Right lobe of liver (tissue), 6 donors: ENCODE measurements around the gene SFN. TPM values are rescaled to one million over a fixed set of nuclear protein-coding genes. Genes with fewer than 3 reads are reported as not detected.

ENCODE experiments used
- ATAC-seq, 4 donors: fragments of 200-7000 bp; cut with Tn5 transposase; one replicate each; pipeline ENCODE4 v1.9.1; 2020; ENCODE audit warnings: mild to moderate bottlenecking in 4 of 4, moderate library complexity in 4 of 4
- DNase-seq, 3 donors: peaks; one replicate each; pipeline ENCODE4 v3.0.0-alpha.2; 2020
- H3K27ac ChIP-seq, 3 donors: fragments of 200-600 bp; one replicate each; pipeline ENCODE4 v1.8.0; 2022
- H3K27me3 ChIP-seq, 2 donors: fragments of 200-600 bp; one replicate each; pipeline ENCODE4 v1.8.0; 2022
- H3K36me3 ChIP-seq, 4 donors: fragments of 200-600 bp; sonication (generic) in 1 of 4; one replicate each; pipeline versions ENCODE4 v1.5.1 to v1.8.0; 2017 to 2022; ENCODE audit warnings: control low read depth in 1 of 4
- H3K4me1 ChIP-seq, 4 donors: fragments of 200-600 bp; sonication (generic) in 1 of 4; one replicate each; pipeline versions ENCODE4 v1.5.1 to v1.8.0; 2017 to 2022; ENCODE audit warnings: control low read depth in 1 of 4
- H3K4me3 ChIP-seq, 3 donors: fragments of 200-600 bp; one replicate each; pipeline ENCODE4 v1.8.0; 2022
- H3K9me3 ChIP-seq, 4 donors: fragments of 200-600 bp; sonication (generic) in 1 of 4; one replicate each; pipeline versions ENCODE4 v1.5.1 to v1.8.0; 2017 to 2022; ENCODE audit warnings: control low read depth in 1 of 4
- POLR2A ChIP-seq: fragments of 450-650 bp; IDR thresholded peaks from one replicate; pipeline ENCODE4 v1.6.1; 2017; ENCODE audit warnings: antibody characterized with exemption, mild to moderate bottlenecking
- WGBS: methylation state at CpG from one replicate; pipeline ENCODE4 v1.1.6; 2018; ENCODE audit warnings: low coverage, low lambda C conversion rate; ENCODE audit not compliant: insufficient coverage; ENCODE audit errors: missing lambda C conversion rate; 5-methylcytosine and 5-hydroxymethylcytosine counted together
- intact Hi-C, 2 donors: fragments of 100-400 bp; cut with DNase I; formaldehyde crosslinking; loops; one replicate each; pipeline versions ENCODE4 v1.11.2 to v1.14.1; 2022
- long read RNA-seq: library from polyadenylated mRNA; unstranded; transcript quantifications from one replicate; pipeline ENCODE4 v2.0.0, GENCODE V29; 2019
- total RNA-seq, 6 experiments: library from RNA; depleted of rRNA in 2 of 6; stranded (reverse); fragments of >200 nt in 2 of 6; fragmentation: NEBNext Ultra II Directional in 3 of 6; extraction: Animal tissue kit (Norgen Biotek cat#: 25700) in 3 of 6; gene quantifications; one replicate each; pipeline versions ENCODE4 v1.1.0 to v1.2.4, GENCODE V29; 2016 to 2023
- TF ChIP-seq, protein P1 (sequence below), 4 donors: fragments of 200-600 bp in 3 of 4; fragments of 450-650 bp in 1 of 4; IDR thresholded peaks; one replicate each; pipeline versions ENCODE4 v1.5.1 to v1.8.0; 2016 to 2022; ENCODE audit warnings: antibody characterized with exemption in 4 of 4, mild to moderate bottlenecking in 2 of 4
- donor health status: DM: no; HTN: yes; CAD: no.
- donor health status: DM: no; HTN: no; CAD: no.
- donor health status: DM: no; HTN: no; CAD: no.
- donor health status: DM: no; HTN: yes; CAD: no.
- donor health status: DM: no; HTN: yes; CAD: no.

Gene SFN
- total RNA-seq: 1 to 10 TPM in 3 of 6 experiments, not detected in 3; 2.2 to 2.5 (median 2.5) TPM
- long read RNA-seq: 0 reads

DNA sequence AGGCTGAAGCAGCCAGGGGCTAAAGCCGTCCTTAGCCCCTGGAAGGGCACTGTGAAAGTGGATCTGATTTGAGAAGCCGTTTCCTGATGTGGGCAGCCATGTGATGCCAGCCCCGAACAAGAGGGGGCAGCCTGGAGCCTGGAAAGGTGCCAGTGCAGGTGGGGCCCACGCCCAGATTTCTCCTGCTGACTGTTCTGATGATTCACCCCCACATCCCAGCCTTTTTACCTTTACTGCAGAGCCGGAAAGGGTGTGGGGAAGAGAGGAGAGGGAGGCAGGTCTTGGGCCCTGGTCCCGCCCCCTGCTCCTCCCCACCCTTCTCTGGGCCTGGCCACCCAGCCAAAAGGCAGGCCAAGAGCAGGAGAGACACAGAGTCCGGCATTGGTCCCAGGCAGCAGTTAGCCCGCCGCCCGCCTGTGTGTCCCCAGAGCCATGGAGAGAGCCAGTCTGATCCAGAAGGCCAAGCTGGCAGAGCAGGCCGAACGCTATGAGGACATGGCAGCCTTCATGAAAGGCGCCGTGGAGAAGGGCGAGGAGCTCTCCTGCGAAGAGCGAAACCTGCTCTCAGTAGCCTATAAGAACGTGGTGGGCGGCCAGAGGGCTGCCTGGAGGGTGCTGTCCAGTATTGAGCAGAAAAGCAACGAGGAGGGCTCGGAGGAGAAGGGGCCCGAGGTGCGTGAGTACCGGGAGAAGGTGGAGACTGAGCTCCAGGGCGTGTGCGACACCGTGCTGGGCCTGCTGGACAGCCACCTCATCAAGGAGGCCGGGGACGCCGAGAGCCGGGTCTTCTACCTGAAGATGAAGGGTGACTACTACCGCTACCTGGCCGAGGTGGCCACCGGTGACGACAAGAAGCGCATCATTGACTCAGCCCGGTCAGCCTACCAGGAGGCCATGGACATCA lies at the start of gene SFN:
TSS of gene SFN (plus strand) at position 369 of the 904 bp plus-strand sequence. CDS start at position 433, 64 bp downstream.
- no peaks in the 10 kb centered on the region for H3K9me3 ChIP-seq
- H3K36me3 ChIP-seq: no peaks in the 10 kb centered on the region
- H3K27me3 ChIP-seq: no peaks in the 10 kb centered on the region
- ATAC-seq (peak in 1 of 4 donors; percentile 31), DNase-seq (peak in 1 of 3 donors; percentile 46)
- H3K4me1 ChIP-seq: peaks cover 0 to 10% (median 0%) of the 10 kb centered on the region in 4 donors
- no peak within 1 kb of the TSS for H3K4me3 ChIP-seq
- no peak within 1 kb of the TSS for H3K27ac ChIP-seq
- intact Hi-C loops: no loop called here
- WGBS: 75% methylated on average over 10 of the region's 37 CpGs
- TF ChIP-seq, protein P1, sequence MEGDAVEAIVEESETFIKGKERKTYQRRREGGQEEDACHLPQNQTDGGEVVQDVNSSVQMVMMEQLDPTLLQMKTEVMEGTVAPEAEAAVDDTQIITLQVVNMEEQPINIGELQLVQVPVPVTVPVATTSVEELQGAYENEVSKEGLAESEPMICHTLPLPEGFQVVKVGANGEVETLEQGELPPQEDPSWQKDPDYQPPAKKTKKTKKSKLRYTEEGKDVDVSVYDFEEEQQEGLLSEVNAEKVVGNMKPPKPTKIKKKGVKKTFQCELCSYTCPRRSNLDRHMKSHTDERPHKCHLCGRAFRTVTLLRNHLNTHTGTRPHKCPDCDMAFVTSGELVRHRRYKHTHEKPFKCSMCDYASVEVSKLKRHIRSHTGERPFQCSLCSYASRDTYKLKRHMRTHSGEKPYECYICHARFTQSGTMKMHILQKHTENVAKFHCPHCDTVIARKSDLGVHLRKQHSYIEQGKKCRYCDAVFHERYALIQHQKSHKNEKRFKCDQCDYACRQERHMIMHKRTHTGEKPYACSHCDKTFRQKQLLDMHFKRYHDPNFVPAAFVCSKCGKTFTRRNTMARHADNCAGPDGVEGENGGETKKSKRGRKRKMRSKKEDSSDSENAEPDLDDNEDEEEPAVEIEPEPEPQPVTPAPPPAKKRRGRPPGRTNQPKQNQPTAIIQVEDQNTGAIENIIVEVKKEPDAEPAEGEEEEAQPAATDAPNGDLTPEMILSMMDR (IDR thresholded peaks at IDR 0.05): peak in 2 of 4 donors; percentile 15 to 22
- TF ChIP-seq POLR2A: no peak

DNA sequence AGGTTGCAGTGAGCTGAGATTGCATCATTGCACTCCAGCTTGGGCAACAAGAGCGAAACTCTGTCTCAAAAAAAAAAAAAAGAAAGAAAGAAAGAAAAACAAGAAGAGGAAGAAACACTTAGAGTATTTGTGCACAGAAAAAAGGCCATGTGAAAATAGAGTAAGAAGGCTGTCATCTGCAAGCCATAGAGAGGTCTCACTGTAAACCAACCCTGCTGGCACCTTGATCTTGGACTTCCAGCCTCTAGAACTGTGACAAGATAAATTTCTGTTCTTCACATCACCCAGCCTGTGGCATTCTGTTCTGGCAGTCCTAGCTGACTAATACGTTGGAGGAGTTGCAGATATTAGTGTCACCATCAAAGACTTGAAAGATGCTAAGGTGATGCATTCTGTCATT lies 48.6 kb upstream of the SFN start:
- no peak for DNase-seq
- Histone ChIP-seq H3K4me3 (no peak overlapping the region), H3K9me3 (no peaks in the 10 kb centered on the region), H3K27ac (no peak overlapping the region), H3K27me3 (no peaks in the 10 kb centered on the region), H3K4me1 (peaks cover 0 to 26% (median 3%) of the 10 kb centered on the region in 4 donors), H3K36me3 (no peaks in the 10 kb centered on the region)
- intact Hi-C loops: loop anchor here (10.0 kb wide), 1 partner anchor 60 kb away; no protein-coding TSS in a partner anchor
- 100% methylated on average over 1 of the region's 2 CpGs for WGBS
- no peak for ATAC-seq
- TF ChIP-seq POLR2A: no peak
- TF ChIP-seq, protein P1 (IDR thresholded peaks at IDR 0.05): no peak

GRCh38 chr1:26814893-26815292 lies 48.1 kb upstream of the SFN start:
- Histone ChIP-seq H3K4me1 (peaks cover 0 to 22% (median 2%) of the 10 kb centered on the region in 4 donors), H3K27ac (no peak overlapping the region), H3K36me3 (no peaks in the 10 kb centered on the region), H3K4me3 (no peak overlapping the region), H3K9me3 (no peaks in the 10 kb centered on the region), H3K27me3 (no peaks in the 10 kb centered on the region)
- intact Hi-C loops: loop anchor here (10.0 kb wide), 1 partner anchor 60 kb away; no protein-coding TSS in a partner anchor
- ATAC-seq: no peak
- 82% methylated on average over 1 of the region's 3 CpGs for WGBS
- DNase-seq: no peak
- TF ChIP-seq, protein P1 (IDR thresholded peaks at IDR 0.05): no peak

DNA sequence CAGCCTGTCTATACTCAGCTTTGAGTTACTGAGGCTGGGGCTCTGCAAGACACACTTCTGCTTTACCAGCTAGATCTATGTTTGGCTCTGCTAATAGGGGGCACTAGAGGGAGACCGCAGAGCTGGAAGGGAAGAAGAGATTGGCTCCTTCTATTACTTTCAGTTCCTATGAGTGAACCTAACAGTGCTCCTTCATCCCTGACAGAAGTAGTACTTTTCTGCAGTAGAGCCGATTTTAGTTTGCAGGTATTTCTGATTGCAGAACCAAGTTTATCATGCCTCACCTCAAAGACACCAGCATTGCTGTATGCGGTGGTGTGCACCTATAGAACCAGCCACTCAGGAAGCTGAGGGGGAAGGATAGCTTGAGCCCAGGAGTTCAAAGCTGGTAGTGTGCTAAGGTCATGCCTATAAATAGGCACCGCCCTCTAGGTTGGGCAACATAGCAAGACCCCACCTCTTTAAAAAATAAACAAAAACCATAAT lies 42.1 kb upstream of the SFN start:
- Histone ChIP-seq H3K36me3 (no peaks in the 10 kb centered on the region), H3K4me3 (no peak overlapping the region), H3K9me3 (no peaks in the 10 kb centered on the region), H3K4me1 (peaks cover 0 to 12% (median 2%) of the 10 kb centered on the region in 4 donors), H3K27ac (no peak overlapping the region), H3K27me3 (no peaks in the 10 kb centered on the region)
- no peak for TF ChIP-seq POLR2A
- TF ChIP-seq, protein P1 (IDR thresholded peaks at IDR 0.05): peak in 2 of 4 donors; percentile 23
- 64% methylated on average over 3 of the region's 4 CpGs for WGBS
- DNase-seq (no peak), ATAC-seq (peak; percentile 65 to 86 (median 75))
- intact Hi-C loops: no loop called here
